ENCODE measurements around the gene TIMM10B.

- TF ChIP-seq CTCF (IDR thresholded peaks at IDR 0.05) (no peak), POLR2A (IDR thresholded peaks at IDR 0.05) (no peak)
These were observed 11.7 kb upstream of the TIMM10B start for GRCh38 chr11:6469599-6469998.
